GM18502 (cell line): ENCODE measurements around the gene APP.
"Not testable (repeated sequence)": the region's sequence is repeated elsewhere in the genome, so short reads cannot be mapped to it uniquely, and the experiment has no call there.

Experiments
- ATAC-seq: cut with Tn5 transposase; IDR thresholded peaks from one replicate; pipeline ENCODE4 v1.9.1; 2021; ENCODE audit warnings: mild to moderate bottlenecking; ENCODE audit not compliant: unreplicated experiment, poor library complexity

APP gene

DNA sequence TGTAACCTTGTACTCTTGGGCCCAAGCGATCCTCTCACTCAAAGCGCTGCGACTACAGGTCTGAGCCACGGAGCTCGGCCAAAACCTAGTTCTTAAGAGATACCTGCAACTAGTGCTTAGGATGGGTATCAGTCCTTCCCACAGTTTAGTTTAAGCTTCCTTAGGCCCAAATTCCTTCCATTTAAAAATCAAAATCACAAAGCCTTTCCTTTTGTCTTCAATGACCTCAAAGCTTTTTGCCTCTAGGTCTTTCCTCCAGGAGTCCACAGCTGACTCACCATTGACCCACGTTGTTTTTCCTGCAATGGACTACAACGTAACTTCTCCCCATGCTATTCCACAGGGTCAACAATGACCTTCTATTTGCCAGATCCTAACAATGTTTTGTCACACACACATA lies 64.0 kb downstream of the APP start:
- no peak for ATAC-seq

- ATAC-seq = no peak
Measured at GRCh38 chr21:26105819-26106218, 64.8 kb downstream of the APP start.

- no peak for ATAC-seq
Measured at GRCh38 chr21:26100573-26100972, 70.0 kb downstream of the APP start.

- ATAC-seq = no peak
Measured at GRCh38 chr21:26099610-26100219, 70.9 kb downstream of the APP start.

DNA sequence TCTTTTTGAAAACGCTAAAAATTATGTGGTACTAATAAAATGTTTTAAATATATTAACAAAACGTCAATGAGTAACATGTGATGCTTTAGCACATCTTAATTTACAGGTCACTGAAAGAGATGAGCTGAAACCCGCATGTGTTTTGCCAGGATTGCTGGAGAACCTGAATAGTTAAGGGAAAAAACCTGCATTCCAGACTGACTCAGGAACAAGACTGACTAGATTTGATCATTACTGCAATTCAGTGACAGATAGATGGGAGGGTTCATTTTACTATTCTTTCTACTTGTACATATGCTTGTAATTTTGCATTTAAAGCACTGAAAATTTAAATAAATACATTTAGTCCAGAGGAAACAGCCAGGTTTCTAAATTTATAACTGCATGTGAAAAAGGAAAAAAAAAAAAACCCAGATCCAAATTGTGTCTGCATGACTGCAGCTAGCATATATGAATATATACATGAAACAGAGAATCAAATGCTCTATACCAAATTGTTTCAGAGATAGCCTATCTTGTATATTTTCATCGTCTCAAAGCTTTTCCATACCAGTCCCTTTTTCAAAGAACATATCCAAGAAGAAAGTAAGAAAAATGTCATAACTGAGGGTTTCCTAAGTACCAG lies 71.7 kb downstream of the APP start:
- no peak for ATAC-seq

- no peak for ATAC-seq
Measured at GRCh38 chr21:26097475-26097874, 73.1 kb downstream of the APP start.

DNA sequence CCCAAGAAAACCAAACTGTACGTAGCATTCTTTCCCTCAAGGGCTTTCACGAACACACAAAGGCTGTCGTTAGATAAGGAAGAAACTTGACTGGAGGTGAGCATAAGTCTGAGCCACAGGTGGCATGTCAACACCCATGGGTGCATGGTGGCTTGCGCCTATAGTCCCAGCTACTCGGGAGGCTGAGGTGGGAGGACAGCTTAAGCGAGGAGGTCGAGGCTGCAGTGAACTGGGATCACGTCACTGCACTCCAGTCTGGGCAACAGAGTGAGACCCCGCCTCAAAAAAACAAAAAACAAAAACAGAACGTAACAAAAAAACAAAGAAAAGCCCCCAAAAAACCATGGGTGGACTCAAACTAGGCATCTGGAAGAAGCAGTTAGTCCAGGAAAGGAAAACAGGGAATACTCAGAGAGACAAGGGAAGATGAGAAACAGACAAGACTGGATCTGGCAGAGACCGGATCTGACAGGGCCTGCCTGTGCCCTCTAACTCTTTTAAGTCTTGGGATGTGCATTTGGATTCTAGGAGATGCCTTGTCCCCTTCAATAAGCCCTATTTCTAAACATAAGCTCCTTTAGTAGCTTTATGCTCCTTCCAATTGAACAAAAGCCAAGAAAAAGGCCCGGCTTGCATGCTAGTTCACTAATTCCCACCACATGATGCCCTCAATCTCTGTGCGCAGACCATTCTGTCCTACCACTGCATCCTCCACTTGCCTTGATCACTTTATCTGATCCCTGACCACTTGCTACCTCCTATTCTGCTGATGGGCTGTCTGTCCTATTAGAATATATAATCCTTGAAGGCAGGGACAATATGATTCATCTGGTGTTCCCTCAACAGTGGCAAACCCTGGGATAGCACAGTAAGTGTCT lies 73.8 kb downstream of the APP start:
- ATAC-seq = no peak

DNA sequence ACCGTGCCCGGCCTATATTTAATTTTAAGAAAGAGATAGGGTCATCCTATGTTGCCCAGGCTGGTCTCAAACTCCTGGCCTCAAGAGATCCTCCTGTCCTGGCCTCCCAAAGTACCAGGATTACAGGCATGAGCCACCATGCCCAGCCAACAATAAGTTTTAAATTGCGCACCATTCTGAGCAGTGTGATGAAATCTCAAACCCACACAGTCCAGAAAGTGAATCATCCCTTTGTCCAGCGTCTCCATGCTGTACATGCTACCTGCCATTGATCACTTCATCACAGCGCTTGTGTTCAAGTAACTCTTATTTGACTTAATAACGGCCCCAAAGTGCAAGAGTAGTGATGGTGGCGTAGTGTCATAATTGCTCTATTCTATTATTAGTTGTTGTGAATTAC lies 75.4 kb downstream of the APP start:
- ATAC-seq = no peak

GRCh38 chr21:26093122-26093521 lies 77.4 kb downstream of the APP start:
- no peak for ATAC-seq

DNA sequence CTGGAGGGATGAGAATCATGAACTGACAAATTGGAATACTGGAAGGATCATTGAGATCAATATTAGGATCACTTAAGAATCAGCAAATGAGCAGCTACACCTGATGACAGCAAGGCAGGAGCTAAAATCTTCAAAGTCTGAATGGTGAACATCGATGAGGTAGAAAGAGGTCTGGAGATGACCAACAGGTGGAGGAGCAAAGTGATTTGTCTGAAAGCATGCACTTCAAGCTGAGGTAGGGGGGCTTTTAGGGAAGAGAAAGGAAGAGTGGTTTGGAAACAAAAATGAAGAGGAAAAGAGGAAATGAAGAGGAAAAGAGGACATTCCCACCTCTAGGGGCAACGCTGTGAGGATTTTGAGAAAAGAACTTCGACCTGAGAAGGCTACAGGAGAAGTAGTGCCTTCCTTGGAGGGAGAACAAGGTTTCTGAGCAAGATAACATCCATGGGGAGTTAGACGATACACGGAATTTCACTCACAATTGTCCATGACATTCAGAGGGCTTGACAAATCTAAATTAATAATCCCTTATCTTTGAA lies 79.0 kb downstream of the APP start:
- ATAC-seq = no peak

- ATAC-seq = no peak
Measured at GRCh38 chr21:26089730-26090129, 80.8 kb downstream of the APP start.

- ATAC-seq = no peak
Measured at GRCh38 chr21:26087223-26087918, 83.2 kb downstream of the APP start.

- no peak for ATAC-seq
Measured at GRCh38 chr21:26085882-26086281, 84.7 kb downstream of the APP start.

DNA sequence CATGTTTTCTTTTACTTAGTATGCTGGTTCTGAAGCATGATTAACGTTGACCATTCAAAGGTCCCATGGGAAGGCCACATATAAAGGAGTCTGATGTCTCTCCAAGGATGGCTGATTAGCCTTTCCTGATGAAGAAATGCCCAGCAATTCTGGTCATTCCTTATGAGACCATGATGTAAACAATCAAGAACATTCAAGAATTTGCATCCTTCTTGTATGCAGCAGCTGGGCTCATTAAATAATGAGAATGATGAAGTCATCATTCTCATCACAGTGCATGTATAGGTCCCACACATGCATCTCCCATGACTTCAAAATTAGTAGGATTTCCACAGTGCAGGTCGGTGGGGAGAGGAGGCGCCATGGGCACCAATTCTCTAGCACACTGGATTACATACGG lies 85.4 kb downstream of the APP start:
- no peak for ATAC-seq

DNA sequence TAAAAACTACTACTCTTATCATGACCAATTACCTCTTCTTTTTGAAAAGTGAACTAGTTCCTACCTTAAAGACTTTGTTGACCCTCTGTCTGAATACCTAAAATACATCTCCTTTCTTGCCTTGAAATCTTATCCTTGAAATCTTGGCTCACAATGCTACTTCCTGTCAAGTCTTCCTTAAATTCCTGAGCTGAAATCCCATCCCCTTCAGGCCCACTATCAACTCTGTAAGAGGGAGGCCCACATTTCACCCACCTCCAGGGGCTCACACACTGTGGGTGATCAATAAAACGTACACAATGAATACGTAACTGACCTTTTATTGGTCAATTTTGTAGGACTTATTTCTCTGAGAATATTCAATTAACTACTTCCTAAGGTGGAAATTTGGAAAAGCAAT lies 88.0 kb downstream of the APP start:
- no peak for ATAC-seq

- ATAC-seq = not testable (repeated sequence)
Measured at GRCh38 chr21:26081175-26081760, 89.3 kb downstream of the APP start.

DNA sequence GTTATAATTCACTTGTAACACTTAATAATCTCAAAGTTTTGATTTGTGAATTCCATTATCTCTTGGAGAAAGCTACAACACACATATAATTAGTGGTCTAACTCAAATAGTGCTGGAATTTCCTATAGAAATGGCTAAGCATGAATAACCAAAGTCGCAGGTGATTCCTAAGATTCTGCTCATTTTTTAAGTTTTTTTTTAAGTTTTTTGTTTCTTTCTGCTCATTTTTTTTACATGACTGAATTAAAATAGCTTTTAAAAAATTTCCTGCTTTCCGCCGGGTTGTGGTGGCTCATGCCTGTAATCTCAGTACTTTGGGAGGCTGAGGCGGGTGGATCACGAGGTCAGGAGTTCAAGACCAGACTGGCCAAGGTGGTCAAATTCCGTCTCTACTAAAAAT lies 90.4 kb downstream of the APP start:
- no peak for ATAC-seq

DNA sequence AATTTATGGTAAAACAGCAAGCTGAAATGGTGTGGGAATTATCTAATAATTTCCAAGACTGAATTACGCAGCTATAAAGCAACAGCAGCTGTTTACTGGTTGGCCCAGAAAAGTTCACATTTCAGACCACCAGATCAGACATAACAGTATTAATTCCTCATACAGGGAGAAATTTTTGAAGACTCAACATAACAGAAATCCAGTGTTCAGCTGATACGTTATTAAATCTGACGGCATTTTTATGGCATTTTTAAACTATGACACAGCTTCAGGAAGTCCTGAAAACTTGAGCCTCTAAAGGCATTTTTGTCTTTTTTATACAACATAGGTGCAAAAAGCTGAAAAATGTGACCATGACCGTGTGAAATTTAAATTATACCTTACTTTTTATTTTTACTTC lies 91.2 kb downstream of the APP start:
- ATAC-seq = no peak

GRCh38 chr21:26077521-26077920 lies 93.0 kb downstream of the APP start:
- ATAC-seq = no peak
